HFFc6 (cell line): ENCODE measurements around the gene E2F4. TPM values are rescaled to one million over a fixed set of nuclear protein-coding genes. Genes with fewer than 3 reads are reported as not detected.
A peak's percentile ranks its signal among the peaks of the same experiment; 100 is the strongest.

Source experiments
- DNase-seq: peaks from one replicate; pipeline ENCODE4 v3.0.0-alpha.2; 2018
- H3K27ac Mint-ChIP-seq: 2 replicates; pipeline ENCODE4 v1.8.0; 2020; ENCODE audit warnings: mild to moderate bottlenecking, mixed read lengths
- H3K27me3 Mint-ChIP-seq: 2 replicates; pipeline ENCODE4 v1.8.0; 2021; ENCODE audit warnings: mild to moderate bottlenecking, moderate library complexity, mixed read lengths; ENCODE audit not compliant: insufficient read depth
- H3K36me3 Mint-ChIP-seq: 2 replicates; pipeline ENCODE4 v1.8.0; 2021; ENCODE audit warnings: low read depth, mixed read lengths
- H3K4me1 Mint-ChIP-seq: 2 replicates; pipeline ENCODE4 v1.8.0; 2020; ENCODE audit warnings: low read depth, mixed read lengths
- H3K4me3 Mint-ChIP-seq: 2 replicates; pipeline ENCODE4 v1.8.0; 2020; ENCODE audit warnings: mild to moderate bottlenecking, moderate library complexity, mixed read lengths
- H3K9me3 Mint-ChIP-seq: 2 replicates; pipeline ENCODE4 v1.8.0; 2020; ENCODE audit warnings: mild to moderate bottlenecking, mixed read lengths
- total RNA-seq, 6 experiments: library from RNA; stranded (reverse); fragmentation: NEBNext Ultra II Directional; extraction: Animal tissue kit (Norgen Biotek cat#: 25700); gene quantifications; 2 replicates in 1 of 6; 3 replicates in 5 of 6; pipeline ENCODE4 v1.2.3, GENCODE V29; 2021
- TF ChIP-seq, protein P1 (sequence below): fragments of 200-600 bp; sonication (generic); IDR thresholded peaks from 2 replicates; pipeline ENCODE4 v1.5.0; 2021; ENCODE audit warnings: antibody characterized with exemption, mild to moderate bottlenecking

Gene E2F4
- total RNA-seq, 6 experiments from 2014 or later = 52.9 to 64.7 (median 61.0) TPM

DNA sequence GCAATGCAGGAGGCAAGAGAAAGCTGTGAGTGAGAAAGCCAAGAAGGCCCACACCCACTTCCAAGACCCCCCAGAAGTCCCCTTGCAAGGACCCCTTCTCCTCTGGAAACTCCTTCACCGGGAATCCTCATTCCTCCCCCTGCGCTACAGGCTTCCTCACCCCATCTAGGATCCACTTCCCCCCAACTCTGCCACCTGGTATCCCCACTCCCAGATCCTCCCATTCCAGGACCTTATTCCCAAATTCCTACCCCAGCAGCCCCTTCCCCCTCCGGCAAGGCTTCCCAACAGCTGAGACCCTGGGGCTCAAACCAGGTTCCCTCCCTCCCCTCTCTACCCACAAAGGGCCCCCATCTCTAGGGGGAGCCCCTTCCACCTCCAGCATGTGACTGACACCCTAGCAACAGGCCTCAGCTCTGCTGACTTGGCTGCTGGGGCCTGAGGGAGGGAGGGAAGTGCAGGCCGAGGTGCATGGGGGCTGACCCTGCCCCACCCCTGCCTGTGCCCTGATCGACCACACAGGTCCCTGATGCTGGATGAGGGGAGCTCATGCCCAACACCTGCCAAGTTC is 25.3 kb upstream of the E2F4 start:
- Mint-ChIP-seq H3K27ac (no peak overlapping the region), H3K27me3 (0 out of 2 replicates have a peak, but pooled peaks cover 10% of the 10 kb centered on the region), H3K9me3 (no peaks in the 10 kb centered on the region), H3K4me1 (peaks cover 20% of the 10 kb centered on the region), H3K4me3 (no peak overlapping the region), H3K36me3 (no peaks in the 10 kb centered on the region)
- TF ChIP-seq, protein P1, sequence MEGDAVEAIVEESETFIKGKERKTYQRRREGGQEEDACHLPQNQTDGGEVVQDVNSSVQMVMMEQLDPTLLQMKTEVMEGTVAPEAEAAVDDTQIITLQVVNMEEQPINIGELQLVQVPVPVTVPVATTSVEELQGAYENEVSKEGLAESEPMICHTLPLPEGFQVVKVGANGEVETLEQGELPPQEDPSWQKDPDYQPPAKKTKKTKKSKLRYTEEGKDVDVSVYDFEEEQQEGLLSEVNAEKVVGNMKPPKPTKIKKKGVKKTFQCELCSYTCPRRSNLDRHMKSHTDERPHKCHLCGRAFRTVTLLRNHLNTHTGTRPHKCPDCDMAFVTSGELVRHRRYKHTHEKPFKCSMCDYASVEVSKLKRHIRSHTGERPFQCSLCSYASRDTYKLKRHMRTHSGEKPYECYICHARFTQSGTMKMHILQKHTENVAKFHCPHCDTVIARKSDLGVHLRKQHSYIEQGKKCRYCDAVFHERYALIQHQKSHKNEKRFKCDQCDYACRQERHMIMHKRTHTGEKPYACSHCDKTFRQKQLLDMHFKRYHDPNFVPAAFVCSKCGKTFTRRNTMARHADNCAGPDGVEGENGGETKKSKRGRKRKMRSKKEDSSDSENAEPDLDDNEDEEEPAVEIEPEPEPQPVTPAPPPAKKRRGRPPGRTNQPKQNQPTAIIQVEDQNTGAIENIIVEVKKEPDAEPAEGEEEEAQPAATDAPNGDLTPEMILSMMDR = no peak
- no peak for DNase-seq

DNA sequence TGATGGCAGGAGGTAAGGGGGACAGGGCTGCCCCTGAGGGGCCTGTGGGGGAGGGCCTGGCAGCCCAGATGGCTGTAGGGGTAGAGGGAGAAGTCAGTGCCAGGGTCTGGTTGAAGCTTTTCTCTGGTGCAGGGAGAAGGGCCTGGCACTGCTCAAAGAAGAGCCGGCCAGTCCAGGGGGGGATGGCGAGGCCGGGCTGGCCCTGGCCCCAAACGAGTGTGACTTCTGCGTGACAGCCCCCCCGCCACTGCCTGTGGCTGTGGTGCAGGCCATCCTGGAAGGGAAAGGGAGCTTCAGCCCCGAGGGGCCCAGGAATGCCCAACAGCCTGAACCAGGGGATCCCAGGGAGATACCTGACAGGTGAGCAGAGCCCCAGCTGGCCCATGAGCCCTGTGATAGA is 24.4 kb upstream of the E2F4 start:
- Mint-ChIP-seq H3K9me3 (no peaks in the 10 kb centered on the region), H3K4me3 (no peak overlapping the region), H3K27ac (no peak overlapping the region), H3K27me3 (0 out of 2 replicates have a peak, but pooled peaks cover 10% of the 10 kb centered on the region), H3K4me1 (peaks cover 20% of the 10 kb centered on the region), H3K36me3 (no peaks in the 10 kb centered on the region)
- TF ChIP-seq, protein P1 = no peak
- DNase-seq = no peak

DNA sequence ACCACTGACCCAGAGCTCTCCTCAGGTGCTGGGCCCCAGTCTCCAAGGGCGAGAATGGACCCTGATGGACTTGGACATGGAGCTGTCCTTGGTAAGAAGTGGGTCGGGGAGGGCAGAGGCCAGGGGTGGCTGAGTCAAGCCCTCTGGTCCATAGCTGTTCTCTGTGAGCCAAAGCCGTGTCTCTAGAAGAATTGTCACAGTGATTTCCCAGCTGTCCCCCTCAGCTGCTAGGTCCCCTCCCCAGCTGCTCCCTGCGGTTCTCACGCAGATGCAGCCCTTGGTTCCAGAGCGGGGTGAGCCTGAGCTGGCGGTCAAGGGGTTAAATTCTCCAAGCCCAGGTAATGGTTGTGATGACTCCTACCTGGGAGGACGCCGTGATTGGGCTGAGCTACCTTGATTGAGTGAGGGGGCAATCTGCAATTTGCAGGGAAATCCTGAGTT is 22.9 kb upstream of the E2F4 start:
- TF ChIP-seq, protein P1 = no peak
- no peak for DNase-seq
- Mint-ChIP-seq H3K27ac (no peak overlapping the region), H3K9me3 (no peaks in the 10 kb centered on the region), H3K36me3 (no peaks in the 10 kb centered on the region), H3K27me3 (0 out of 2 replicates have a peak, but pooled peaks cover 9% of the 10 kb centered on the region), H3K4me1 (peaks cover 32% of the 10 kb centered on the region), H3K4me3 (no peak overlapping the region)

DNA sequence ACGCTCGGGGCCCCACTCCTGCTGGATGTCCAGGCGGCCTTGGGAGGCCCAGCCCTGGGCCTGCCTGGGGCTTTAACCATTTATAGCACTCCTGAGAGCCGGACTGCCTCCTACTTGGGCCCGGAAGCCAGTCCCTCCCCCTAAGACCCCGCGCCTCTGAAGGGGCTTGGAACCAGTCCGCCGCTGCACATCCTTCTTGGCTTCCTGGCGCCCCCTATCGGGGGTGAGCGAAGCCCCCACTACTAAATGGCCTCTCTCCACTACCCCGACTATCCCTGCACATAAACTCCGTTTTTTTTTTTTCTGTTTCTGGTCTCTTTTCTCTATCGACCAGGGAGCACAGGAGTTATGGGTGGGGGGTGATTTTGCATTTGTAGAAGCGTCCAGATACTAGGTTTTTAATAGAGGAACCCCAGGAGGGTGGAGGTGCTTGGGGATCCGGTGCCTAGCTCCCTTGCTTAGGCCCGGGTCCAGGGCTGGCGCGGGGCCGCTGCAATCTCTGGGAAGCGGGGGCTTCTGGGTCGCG is 22.2 kb upstream of the E2F4 start:
- Mint-ChIP-seq H3K4me1 (peaks cover 33% of the 10 kb centered on the region), H3K36me3 (no peaks in the 10 kb centered on the region), H3K4me3 (peak overlapping the region; percentile 92), H3K27me3 (0 out of 2 replicates have a peak, but pooled peaks cover 8% of the 10 kb centered on the region), H3K9me3 (no peaks in the 10 kb centered on the region), H3K27ac (peak overlapping the region; percentile 89)
- TF ChIP-seq, protein P1 = peak; percentile 83
- DNase-seq = no peak

DNA sequence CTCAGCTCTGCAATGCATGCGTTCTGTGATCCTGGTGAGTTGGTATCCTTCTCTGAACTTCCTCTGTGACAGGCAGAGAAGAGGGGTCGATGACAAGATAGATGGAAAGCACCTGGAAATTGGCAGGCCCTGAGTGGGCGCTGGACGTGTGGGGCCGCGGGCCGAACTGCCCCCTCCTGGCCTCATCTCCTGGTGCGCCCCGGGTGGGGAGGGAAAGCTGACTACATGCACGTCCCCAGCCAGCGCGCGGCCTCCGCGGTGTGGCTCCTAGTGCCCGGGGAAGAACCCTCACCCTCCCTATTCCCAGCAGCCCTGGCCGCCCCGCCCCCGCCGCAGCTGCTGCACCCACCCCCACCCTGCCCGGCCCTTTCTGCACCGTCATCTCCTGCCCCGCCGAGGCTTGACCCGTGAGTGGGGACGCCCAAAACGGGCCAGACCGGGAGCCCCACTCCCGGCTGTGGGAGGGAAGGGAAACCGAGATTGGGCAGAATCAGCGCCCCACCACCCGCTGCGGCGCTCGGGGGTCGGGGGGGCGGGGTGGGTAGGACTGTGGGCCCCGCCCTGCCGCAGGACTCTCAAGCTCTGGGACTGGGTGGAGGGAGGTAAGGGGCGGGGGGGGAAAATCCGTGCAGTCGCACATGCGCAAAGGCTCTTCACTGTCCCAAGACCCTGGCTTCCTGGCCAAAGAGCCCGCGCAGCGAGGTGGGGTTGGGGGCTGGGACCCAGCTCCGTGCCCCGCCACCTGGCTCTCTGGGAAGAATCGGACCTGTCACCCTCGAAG is 21.6 kb upstream of the E2F4 start, which contains the start of gene NOL3:
NOL3 (plus strand) TSS at position 371 of the 781 bp plus-strand sequence.
- Mint-ChIP-seq H3K27ac (peak within 1 kb of the TSS; percentile 89), H3K36me3 (no peaks in the 10 kb centered on the region), H3K4me1 (peaks cover 33% of the 10 kb centered on the region), H3K9me3 (no peaks in the 10 kb centered on the region), H3K27me3 (0 out of 2 replicates have a peak, but pooled peaks cover 3% of the 10 kb centered on the region), H3K4me3 (peak within 1 kb of the TSS; percentile 92)
- TF ChIP-seq, protein P1 = no peak
- DNase-seq = peak; percentile 62
